ENCODE measurements around the gene NEU4. TPM values are rescaled to one million over a fixed set of nuclear protein-coding genes. Genes with fewer than 3 reads are reported as not detected.

NEU4 gene
- total RNA-seq, 1 donor from 2014 or later = 0.30 TPM

DNA sequence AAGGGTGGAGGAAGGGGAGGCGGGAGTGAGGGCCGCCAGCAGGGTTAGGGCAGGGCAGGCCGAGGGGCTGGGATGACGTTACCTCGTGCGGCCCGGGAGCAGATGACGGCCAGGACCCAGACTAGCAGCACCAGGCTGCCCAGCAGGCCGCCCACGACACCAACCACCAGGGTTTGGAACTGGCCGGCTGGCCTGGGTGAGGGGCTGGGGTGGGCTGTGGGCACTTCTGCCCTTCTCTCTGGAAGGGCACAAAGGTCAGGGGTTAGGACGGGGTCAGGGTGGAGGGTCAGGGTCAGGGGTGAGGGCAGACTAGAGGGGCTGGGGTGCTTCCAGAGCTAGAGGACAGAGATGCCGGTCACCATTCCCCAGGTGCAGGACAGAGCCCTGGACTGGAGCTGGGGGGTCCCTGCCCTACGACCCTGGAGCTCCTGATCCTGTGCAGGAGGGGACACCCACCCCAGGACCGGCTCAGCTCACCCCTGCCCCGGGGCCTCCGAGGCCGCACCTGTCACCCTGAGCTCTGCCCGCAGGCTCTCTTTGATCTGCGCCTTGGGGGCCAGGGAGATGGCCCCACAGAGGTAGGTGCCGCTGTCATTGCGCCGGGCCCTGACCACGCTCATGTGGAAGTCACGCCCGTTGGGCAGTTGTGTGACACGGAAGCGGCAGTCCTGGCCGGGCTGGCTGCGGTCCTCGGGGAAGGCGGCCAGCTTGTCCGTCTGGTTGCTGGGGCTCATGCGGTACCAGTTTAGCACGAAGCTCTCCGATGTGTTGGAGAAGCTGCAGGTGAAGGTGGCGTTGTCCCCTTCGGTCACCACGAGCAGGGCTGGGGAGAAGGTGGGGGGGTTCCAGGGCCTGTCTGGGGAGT lies 43.4 kb downstream of the NEU4 start:
- no peak for DNase-seq

DNA sequence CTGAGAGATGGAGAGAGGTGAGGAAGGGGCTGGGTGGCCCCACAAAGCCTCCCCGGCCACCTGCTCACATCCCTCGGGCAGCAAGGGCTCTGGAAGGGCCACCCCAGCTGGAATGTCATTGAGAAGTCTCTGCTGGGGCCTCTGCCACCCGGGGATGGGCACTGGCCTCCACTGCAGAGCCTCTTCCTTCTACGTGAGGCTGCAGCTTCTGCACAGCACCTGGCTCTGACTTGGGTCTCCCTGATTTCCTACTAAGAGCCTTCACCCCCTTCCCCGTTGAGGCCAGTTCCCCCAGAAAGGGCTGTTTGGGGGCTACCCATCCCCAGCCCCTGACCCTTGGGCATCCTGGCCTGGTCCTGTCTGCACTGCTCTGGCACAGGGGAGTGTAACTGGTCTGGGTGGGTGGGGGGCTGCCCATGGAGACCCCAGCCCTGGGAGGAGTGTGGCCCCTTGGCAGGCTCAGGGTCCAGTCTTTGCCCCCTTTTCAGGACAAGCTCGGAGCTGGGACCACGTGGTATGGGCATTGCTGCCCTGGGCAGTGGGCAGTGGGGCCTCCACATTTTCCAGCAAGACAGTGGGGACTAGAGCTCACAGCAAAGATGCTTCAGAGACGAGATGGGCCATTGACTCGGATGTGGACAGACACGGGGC lies 44.1 kb downstream of the NEU4 start:
- DNase-seq = no peak

DNA sequence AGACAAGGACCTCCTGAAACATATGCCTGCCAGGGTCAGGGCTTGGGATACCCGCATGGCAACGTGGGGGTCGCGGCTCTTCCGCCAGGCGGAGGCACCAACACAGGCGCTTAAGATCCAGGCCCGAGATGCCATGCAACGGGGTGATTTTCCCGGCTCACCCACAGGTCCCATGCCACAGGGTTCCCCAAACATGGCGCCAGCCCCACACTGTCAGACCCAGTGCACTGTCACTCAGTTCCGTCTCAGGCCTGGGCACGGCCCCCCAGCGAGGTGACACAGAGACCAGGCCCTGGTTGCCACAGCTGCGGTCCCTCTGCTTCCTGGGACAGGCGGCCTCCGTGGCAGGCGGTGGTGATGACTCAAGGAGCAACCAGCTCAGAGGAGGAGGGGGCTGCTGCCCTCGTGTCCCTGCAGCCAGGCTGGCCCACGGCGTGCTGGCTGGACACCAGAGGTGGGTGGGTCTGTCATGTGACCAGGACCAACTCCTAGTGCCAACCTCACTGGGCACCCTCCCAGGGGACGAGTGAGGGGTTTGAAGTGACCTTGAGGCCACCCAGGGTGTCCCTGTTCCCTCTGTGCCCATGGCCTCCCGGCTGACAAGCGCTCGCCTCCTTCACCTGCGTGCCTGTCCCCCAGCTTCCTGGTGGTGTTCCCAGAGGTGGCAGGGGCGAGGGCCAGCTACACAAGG lies 44.8 kb downstream of the NEU4 start:
- DNase-seq = no peak

DNA sequence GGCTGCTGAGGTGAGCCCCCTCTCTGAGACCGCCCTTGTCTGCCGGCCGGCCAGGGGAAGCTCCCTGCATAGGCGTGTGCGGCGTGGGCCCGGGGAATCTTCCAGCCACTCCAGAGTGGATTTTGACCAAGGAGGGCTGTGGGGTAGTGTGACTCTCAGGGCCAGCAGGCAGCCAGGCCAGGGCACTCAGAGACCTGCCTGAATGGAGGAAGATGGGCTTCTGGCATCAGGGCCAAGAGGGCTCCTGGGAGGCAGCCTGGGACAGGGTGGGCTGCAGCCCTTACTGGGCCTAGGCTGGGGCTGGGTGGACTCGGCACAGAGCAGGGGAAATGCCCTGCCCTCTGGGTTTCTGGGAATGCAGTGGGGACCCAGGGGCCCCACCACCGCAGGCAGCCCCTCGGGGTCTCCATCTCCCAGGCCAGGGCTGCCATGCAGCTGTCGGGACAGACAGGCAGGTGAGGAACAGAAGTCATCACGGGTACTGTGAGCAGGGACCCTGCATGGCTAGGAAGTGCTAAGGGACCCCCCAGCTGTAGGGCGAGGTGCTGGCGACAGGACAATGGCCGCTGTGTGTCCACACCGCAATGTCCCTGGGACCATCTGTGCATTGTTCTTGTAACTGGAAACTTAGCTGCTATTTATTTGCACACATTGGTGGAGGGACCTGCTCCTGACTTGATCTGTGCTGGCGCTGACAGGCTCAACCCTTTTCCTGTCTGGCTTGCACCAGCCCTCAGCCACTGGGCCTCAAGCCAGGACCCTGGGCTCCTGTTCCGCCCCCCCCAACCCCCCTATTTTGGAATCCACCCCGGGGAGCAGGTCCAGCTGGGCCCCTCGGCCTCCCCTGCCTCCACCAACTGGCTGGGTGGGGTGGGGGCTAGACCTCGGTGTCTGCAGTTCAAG lies 45.6 kb downstream of the NEU4 start:
- DNase-seq = no peak

DNA sequence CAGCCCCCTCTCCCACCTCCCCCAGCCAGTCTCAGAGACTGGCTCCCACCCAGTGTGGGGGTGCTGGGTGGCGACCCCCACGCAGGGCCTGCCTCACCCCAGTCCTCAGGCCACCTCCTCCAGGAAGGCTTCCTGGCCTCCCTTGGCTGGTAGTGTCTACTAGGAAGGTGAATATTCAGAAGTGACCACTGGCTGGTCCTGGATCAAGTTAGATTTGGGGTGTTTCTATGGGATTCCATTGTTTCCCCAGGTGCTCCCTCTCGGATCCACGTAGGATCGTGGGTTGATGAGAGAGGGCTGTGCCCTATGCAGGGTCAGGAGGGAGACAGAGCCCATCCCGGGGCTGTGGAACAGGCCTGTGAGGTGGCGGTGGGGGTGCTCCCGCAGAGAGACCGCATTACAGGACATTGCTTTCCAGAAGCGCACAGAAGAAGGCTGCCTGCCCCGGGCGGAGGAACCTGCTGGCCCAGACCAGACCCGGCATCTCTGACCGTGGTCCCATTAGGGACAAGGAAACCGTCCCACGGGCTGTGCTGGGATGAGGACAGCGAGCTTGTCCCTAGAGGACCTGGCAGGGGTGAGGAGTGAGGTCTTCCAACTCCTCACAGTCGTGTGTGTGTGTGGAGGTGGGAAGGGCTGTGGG lies 46.4 kb downstream of the NEU4 start:
- no peak for DNase-seq

DNA sequence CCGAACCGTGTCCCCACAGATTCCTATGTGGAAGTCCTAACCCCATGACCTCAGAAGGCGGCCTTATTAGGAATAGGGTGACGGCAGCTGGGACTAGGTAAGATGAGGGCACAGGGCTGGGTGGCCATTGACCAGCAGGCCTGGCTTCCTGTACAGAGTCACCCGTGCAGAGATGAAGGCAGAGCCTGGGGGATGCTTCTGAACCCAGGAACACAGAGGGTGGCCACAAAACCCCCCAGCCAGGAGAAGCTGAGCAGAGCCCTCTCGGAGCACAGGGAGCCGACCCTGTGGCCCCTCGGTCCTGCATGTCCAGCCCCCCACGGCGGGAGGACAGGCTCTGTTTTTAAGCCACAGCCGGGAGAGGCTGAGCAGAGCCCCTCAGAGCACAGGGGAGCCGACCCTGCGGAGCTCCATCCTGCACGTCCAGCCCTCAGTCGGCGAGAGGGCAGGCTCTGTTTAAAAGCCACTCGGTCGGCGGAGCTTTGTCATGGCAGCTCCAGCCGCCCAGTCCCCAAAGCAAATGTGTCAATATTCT lies 47.0 kb downstream of the NEU4 start:
- no peak for DNase-seq

DNA sequence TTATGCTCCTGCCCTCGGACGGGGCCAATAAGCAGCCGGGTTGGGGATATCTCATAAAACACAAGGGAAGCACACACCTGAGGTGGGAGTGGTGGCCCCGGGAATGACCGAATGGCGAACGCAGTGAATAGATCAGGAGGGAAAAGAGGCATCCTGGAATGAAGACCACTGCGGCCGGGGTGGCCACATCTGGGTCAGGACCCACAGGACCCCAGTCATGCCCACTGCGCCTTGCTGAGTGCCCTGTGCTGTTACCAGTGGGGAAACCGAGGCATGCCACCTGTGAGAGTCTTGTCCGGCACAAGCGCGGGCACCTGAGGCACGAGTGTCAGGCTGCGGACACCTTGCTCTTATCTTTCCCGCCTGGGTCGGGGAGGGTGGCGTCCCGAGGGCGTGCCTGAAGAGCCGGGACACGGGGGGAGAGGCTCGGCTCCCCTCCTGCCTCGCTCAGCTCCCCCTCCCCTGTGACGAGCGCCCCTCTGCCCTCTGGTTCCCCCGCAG lies 48.1 kb downstream of the NEU4 start:
- no peak for DNase-seq

DNA sequence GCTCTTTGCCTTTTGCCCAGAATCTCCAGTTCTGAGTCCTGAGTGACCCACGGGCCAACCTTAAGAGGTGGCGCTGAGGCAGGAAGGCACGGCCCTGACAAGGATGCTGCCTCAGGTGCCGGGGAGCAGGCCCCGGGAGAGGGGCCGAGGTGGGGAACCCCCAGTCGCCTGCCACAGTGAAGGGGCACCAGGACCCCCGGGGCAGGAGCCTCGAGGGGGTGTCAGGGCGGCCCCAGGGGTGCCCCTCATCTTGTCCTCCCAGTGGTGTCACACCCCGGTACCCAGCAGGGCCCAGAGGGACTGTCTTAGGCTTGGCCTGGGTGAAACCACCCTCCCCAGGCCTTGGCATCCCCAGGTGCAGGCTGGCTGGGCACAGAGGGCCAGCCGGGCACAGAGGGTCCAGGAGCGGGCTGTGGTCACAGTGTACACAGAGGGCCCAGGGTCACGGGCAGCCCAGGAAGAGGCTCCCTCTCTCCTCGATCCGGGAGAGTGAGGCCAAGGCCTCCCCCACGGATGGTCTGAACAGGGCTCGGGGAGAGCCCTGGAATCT lies 48.7 kb downstream of the NEU4 start:
- no peak for DNase-seq

DNA sequence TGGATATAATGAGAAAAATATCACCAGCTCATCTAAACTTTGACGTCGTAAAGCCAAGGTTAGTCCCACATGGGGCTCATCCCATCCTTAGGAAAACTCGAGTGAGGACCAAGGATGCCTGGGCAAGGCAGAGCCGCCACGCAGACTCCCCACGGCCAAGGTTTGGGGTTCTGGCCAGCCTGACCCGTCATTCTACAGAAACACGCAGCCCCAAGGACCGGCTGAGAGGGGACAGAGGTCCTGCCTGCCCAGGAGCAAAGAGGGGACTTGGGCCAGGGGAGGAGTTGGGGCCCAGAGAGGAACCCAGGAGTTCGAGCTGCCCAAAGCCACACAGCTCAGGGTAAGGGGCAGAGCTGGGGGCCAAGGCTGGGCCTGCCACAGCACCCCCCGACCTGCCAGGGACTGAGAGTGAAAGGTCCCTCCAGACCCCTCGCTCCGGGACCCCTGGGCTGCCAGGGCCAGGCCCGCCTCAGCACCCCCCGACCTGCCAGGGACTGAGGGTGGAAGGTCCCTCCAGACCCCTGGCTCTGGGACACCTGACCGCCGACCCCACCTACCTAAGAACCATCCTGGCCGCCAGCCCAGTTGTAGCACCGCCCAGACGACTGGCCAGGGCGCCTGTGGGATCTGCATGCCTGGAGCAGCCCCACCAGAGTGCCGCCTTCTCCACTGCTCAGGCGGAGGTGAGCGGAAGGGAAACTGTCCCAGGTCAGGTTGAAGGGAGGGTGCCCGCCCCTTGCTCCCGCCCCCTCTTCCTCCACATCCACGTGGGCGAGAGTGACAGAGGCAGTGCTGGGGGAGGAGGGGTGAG lies 49.4 kb downstream of the NEU4 start, which contains the start of gene PDCD1:
Gene PDCD1 (minus strand): TSS at position 689 of the 811 bp plus-strand sequence. CDS start 56 bp downstream, at position 633.
- DNase-seq = no peak

DNA sequence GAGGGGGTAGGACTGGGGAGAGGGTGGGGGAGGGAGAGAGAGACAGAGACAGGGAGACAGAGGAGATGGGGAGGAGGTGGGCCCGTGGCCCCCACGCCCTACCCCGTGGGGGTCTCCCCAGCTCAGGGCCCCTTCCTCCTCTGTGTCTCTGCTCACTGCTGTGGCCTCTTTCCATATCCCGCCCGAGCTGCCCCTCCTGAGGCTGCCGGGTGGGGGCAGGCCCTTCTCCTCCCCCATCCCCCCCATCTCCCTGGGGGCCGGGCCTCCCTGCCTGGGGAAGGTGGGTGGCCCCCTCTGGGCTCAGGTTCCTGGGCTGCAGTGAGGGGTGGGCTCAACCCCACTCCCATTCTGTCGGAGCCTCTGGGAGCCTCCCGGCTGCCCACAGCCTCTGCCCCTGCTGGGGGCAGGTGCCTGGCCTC lies 50.0 kb downstream of the NEU4 start:
- DNase-seq = no peak

DNA sequence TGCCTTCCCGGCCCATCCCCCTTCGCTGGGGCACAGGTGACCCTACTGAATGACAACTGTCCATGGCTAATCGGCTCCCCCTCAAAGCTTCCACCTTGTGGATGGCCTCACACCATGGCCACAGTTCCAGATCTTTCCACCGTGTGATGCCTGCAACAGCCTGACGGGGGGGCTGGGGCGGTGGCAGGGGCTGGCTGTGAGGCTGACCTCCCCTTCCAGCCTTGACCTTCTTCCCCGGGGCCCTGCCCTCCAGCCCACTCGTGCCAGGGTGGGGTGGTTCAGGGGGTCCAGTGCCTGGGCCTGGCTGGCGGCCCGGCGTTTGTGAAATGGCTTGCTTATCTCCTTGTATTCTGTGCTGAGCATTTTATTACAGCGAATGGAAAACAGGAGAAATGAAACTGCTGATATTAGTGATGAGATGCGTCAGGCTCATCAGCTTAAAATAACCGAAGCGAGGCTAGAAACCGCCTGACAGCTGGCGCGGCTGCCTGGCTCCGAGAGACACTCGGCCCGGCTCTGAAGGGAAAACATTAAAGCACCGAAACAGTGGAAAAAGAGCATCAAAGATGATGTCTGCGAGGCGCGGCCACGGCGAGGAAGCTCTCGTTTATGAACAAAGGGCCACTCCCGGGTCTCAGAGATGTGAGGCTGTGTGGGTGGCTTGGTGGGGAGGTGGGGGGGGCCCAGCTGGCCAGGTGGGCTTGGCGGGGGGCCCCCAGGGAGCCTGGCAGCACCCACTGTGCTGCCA lies 50.6 kb downstream of the NEU4 start:
- peak; percentile 51 for DNase-seq

DNA sequence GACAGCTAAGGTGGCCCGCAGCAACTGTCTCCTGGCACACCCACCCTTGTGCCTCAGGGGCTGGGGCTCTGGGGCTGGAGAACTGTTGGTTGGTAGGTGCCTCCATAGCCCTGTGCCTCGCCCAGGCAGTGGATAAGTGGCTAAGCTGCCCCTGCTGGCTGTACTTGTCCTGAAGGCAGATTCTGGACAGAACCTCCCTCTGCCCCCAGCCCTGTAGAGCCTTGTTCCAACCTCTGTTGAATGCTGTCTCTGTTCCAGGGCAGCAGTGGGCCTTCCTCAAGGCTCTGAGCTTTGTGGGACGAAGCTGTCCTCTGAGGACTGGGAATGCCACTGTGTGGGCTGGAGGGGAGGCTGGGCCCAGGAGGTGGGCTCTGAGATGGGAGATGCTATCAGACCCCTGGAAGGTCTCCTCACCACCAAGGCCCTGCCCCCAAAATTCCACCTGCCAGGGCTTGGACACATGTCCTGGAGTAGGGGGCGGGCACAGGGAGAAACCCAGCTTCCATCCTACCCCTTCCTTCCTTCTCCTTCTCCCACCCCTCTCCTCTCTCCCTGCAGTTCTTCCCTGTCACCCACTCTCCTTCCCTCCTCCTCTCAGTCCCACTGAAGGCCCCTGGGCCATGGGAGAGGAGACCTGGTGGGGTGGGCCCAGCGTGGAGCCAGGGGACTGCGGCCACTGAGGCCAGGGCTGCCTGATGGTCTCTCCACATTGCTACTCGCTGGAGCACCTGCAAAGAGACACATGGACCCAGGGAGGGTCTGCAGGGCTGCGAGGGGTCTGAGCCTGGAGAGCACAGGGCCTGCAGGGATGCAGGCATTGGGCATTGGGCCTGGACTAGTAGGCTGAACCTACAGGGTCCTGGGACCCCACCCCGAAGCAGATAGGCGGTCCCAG lies 51.4 kb downstream of the NEU4 start:
- DNase-seq = no peak

DNA sequence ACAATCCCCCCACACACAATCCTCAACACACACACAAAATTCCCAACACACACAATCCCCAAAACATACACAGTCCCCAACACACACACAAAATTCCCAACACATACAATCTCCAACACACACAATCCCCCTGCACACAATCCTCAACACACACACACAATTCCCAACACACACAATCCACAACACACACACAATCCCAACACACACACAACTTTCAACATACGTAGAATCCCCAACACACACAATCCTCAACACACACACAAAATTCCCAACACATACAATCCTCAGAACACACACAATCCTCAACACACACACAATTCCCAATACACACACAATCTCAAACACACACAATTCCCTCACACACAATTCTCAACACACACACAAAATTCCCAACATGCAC lies 52.3 kb downstream of the NEU4 start:
- no peak for DNase-seq

DNA sequence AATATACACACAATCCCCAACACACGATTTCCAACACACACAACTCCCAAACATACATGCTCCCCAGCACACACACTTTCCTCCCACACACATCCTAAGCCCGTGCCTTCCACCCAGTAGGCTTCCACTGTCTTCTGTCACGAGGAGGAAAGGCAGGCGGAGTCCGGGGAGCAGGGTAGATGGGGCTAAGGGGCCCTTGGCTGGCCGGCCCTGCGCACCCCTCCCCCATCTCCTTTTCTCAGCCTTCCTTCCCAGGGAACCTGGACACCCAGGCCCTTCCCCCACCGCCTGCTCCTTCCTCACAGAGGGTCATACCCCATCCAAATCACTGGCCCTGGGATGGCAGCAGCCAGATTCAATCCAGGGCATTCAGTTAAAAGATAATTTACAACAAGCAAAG lies 53.1 kb downstream of the NEU4 start:
- no peak for DNase-seq

DNA sequence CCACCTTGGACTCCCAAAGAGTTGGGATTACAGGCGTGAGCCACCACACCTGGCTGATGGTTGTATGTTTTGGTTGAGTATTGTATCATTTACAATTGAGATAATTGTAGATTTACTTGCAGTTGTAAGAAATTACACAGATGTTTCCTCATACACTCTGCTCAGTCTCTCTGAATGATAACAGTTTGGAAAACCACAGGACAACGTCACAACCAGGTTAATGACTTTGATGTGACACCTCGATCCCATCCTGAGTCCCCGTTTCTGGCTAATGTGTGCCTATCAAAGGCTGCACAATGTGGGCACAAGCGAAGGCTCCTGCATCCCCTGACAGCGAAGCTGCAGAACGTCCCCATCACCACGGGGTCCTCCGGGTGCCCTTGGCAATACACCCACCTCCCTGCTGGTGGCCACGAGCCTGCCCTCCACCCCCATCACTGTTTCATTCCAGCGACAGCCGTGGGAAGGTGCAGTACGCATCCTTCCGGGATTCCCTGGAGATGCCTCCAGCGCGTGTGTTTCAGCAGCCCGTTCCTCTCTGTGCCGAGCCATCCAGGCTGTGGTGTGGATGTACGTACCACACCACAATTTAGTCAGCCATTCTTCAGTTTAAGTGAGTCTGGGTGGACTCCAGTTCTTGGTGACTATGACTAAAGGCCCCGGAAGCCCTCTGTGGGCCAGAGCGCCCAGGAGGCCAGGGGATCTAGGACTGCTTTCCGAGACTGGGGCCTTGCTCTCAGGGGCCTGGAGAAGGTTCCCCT lies 54.0 kb downstream of the NEU4 start:
- no peak for DNase-seq

DNA sequence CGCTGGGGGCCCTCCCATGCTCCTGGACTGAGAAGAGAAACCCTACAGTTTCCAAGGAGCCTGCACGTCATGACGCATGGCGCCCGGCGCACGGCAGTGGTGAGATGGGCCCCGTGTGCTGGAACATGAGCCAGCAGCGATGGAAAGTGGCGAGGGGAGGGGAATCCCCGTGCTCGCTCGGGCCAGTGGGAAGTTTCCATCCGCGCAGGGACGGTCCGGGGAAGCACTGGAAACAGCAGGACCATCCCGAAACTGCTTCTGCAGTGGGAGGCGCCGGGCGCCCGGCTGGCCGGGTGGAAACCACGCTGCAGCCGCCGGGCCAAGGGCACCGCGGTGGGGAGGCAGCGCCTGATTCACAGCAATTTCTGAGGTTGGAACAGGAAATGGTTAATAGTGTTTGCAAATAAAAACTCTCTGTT lies 54.6 kb downstream of the NEU4 start:
- DNase-seq = no peak
